ENCODE results near the gene CNNM4.

DNA sequence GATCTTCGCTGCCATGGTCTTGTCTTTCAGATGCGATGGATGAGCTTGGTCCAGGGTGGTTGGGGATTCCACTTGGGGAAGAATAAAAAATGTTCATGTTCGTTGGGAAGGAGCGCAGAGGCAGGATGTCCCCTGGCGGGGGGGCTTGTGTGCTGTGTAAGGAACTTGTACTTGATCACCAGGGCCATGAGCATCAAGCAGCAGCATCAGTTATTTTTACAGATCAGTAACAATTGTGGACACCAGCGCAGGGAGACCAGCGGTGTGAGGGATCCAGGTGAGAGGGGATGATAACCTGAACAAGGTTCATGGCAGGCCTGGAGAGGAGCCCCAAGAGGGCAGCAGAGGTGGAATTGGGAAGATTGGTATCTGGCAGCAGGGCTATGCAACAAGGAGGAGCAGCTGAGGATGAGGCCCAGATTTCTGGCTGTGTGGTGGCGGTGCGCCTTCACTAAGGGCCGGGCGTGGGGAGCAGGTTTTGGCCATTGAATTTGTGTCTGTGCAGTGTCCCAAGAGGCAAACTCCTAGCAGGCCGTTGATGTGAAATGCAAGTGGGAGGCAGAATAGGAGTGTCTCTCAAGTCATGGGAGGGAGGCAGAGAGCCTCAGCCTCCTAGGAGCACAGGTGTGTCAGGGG, 59.3 kb downstream of the CNNM4 start:
- TF ChIP-seq EZH2 (IDR thresholded peaks at IDR 0.05) (no peak), POLR2AphosphoS5 (IDR thresholded peaks at IDR 0.05; ENCODE audit: borderline replicate concordance, low read depth, low read length) (no peak)

Measured in SK-N-MC (cell line).